Middle frontal gyrus (tissue), 1 donor: Measurements from ENCODE around the gene CGB5.
"Not testable (repeated sequence)": the region's sequence is repeated elsewhere in the genome, so short reads cannot be mapped to it uniquely, and the experiment has no call there.

Experiments used
- DNase-seq: peaks from one replicate; pipeline ENCODE4 v3.0.0-alpha.2; 2015; ENCODE audit warnings: low spot score; ENCODE audit errors: extremely low spot score

Gene CGB5

GRCh38 chr19:49056902-49057596, 13.4 kb downstream of the CGB5 start:
- not testable (repeated sequence) for DNase-seq

GRCh38 chr19:49057636-49058234, 14.1 kb downstream of the CGB5 start, which contains the start of gene CGB7:
Gene CGB7, minus strand, starts transcription at chr19:49057749. Its CDS starts 2,374 bp downstream, at chr19:49055375.
- no peak for DNase-seq

GRCh38 chr19:49058562-49058961, 14.9 kb downstream of the CGB5 start:
- no peak for DNase-seq

GRCh38 chr19:49059053-49059452, 15.4 kb downstream of the CGB5 start:
- no peak for DNase-seq

GRCh38 chr19:49061000-49061399, 17.4 kb downstream of the CGB5 start:
- DNase-seq = no peak

GRCh38 chr19:49061445-49061844, 17.8 kb downstream of the CGB5 start:
- no peak for DNase-seq

- no peak for DNase-seq
Measured at GRCh38 chr19:49064029-49064629, 20.5 kb downstream of the CGB5 start.

GRCh38 chr19:49064768-49065611, 21.3 kb downstream of the CGB5 start, which contains the start of gene NTF4:
Gene NTF4, minus strand, starts transcription at chr19:49064818. Its CDS starts 2,821 bp downstream, at chr19:49061997.
- no peak for DNase-seq

GRCh38 chr19:49065905-49066512, 22.4 kb downstream of the CGB5 start:
- DNase-seq = no peak

- no peak for DNase-seq
Measured at GRCh38 chr19:49067554-49067953, 23.9 kb downstream of the CGB5 start.

GRCh38 chr19:49069026-49069425, 25.4 kb downstream of the CGB5 start:
- DNase-seq = no peak

- no peak for DNase-seq
Measured at GRCh38 chr19:49070416-49070815, 26.8 kb downstream of the CGB5 start.

- DNase-seq = no peak
Measured at GRCh38 chr19:49071860-49072547, 28.4 kb downstream of the CGB5 start.

- DNase-seq = no peak
Measured at GRCh38 chr19:49073514-49074378, 30.1 kb downstream of the CGB5 start.

GRCh38 chr19:49074869-49075268, 31.2 kb downstream of the CGB5 start:
- DNase-seq = peak; percentile 3

GRCh38 chr19:49080392-49080791, 36.7 kb downstream of the CGB5 start:
- DNase-seq = no peak

GRCh38 chr19:49081273-49081672, 37.6 kb downstream of the CGB5 start:
- no peak for DNase-seq

GRCh38 chr19:49084206-49085019, 40.8 kb downstream of the CGB5 start:
- no peak for DNase-seq
